HG02798 (cell line): ENCODE data around the gene MGP.
A peak's percentile ranks its signal among the peaks of the same experiment; 100 is the strongest.

Experiments
- ATAC-seq: cut with Tn5 transposase; IDR thresholded peaks from one replicate; pipeline ENCODE4 v1.9.1; 2021; ENCODE audit warnings: mild to moderate bottlenecking; ENCODE audit not compliant: unreplicated experiment, poor library complexity

Gene MGP

DNA sequence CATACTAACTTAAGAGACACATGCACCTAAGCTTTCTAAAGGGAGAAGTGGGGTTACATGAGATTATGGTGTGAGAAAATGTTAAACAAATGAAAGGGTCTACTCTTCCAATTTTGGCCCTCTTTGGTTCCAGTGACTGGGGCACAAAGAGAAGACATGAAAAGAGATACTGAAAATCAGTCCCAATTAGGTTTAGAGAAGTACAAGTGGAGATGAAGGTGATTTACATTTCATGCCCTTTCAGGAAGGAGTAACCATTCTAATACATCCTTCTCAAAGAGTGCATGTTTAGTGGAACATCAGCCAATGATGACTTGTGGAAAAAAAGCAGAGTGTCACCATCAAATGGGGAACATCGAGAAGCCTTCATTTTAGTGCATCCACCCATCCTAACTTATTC, 14.4 kb downstream of the MGP start:
- ATAC-seq, result no peak

DNA sequence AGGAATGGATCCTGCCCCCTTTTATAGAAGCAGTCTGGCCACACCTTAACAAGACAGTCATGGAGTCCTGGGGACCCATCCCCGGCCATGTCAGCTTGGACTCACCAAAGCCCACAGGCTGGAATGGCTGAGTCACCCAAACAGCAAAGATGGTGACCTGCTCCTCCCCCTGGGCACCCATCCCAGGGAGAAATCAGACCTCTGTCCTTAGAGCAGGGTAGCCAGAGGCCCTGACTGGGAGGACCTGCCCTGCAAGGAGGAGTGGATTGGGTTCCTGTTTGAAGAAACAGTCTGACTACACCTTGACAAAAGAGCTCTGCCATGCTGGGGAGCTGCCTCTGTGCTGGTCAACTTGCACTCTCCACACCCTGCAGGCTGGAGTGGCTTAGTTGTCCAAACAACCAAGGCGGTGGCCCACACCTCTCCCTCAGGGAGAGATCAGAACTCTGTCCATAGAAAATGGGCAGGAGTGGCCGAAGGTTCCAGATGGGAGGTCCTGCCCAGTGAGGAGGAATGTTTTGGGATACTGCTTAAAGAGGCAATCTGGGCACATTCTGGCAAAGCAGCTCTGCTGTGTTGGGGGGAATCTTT, 16.6 kb downstream of the MGP start:
- no peak for ATAC-seq

DNA sequence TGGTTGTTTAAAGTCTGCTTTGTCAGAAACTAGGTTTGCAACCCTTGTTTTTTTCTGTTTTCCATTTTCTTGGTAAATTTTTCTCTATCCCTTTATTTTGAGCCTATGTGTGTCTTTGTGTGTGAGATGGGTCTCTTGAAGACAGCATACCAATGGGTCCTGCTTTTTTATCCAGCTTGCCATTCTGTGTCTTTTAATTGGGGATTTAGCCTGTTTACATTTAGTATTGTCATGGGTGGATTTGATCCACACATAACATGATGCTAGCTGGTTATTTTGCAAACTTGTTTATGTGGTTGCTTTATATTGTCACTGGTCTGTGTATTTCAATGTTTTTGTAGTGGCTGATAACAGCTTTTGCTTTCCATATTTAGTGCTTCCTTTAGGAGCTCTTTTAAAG, 25.2 kb downstream of the MGP start:
- ATAC-seq, result no peak

DNA sequence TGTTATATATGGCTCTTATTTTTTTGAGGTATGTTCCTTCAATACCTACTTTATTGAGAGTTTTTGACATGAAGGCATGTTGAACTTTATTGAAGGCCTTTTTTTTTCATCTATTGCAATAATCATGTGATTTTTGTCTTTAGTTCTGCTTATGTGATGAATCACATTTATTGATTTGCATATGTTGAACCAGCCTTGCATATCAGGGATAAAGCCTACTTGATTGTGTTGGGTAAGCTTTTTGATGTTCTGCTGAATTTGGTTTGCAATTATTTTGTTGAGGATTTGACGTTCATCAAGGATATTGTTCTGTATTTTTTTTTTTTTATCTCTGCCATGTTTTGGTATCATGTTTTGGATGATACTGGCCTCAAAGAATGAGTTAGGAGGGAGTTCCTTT, 27.1 kb downstream of the MGP start:
- ATAC-seq, result no peak

DNA sequence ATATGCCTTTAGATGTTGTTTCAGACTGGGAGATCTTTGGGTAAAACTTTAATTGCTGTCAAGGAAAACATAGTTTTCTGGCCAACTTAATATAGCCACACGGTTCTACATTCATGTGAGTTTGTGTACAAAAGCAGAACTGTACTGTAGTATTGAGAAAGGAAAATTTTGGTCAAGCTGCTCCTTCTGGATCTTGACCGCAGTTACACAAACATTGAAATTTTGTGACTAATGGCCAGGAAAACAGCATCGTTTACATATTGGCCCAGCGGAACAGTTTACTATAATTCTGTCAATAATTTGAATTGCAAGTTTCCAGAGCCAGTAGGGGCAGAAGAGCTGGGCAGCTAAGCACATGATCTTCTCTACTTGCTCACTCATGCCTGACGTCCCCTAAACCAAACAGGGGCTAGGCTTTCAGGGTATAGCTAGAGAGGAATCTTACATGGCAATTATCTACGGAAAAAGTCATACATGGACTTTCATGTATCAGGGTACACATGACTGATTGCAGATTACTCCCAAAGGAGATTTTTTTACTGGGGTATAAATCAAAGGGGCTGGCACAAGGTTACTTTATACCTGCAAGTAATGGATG, 31.0 kb downstream of the MGP start:
- peak; percentile 56 for ATAC-seq

DNA sequence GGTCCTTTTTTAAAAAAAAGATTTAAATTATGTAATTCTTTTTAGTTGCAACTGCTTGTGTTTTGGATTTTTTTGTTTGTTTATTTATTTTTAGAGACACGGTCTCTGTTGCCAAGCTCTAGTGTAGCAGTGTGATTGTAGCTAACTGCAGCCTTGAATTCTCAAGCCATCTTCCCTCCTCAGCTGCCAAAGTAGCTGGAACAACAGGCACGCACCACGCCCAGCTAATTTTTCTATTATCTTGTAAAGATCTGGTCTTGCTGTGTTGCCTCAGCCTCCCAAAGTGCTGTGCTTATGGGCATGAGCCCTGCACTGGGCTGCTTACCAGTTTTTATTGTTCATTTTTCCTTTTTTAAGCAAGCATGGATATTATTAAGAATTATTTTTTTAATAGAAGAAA, 31.7 kb downstream of the MGP start:
- ATAC-seq, result no peak

DNA sequence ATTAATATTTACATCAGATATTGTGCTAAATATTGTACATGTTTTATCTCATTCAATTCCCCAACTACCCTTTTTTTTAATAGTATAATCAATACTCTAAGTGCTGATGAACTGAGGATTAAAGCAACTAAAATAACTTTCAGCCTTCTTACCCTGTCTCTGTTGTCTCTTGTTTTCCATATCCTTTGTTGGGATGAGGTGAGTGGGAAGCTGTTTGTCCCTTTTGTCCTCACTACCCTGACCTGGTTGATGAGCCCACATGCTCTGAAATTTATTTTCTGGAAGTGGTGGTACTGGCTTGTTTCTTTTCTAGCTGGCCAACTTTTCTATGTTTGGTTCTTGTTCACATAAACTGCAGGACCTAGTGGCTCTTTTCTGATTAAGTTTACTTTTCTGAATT, 32.8 kb downstream of the MGP start:
- ATAC-seq, result no peak

DNA sequence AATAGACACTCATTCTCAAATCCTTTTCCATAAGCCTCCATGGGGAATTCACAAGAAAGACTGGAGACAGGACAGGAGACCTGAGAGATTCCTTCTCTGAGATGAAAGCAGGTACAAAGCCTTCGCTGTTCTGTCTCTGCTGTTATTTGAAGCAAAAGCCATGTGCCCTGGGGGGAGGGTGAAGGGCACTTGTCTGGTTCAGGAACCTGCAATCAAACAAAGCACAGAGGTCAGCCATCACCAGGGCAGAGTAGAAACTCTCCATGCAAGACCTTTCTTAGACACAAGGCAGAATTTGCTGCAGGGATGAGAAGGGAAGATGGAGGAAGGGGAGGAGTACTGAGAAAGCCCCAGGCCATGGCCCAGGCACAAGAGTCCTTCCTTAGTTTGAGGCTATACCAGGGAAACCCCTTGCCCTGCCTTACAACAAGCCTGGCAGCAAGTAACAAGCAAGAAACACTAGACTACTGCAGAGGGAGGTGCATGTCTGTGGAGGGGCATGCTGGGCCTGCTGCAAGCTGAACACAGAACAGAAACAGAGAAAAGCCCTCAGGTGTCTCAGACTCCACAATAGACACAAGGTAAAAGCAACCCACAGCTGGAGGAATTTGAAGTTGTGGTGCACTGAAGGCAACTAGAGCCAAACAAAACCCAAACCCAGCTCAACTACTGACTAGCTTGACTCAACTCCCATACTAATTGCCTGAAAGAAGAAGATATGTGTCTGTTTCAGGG, 34.6 kb downstream of the MGP start:
- peak; percentile 86 for ATAC-seq

DNA sequence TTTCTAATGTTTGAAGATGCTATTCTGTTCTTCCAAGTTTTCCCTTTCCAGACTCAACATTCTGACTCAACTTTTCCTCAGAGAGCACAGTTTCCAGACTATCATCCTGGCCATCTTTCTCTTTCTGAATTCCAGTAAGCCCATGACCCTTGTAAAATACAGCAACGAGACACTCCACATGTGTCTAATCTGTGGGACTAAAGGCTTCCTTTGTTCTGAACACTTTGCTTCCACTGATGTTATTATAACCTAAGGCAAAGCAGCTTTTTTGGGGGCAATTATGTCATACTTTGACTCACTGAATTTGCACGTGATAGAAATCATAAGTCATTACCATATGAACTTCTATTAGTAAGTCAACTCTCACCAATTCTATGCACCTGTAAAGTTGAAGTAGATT, 36.0 kb downstream of the MGP start:
- no peak for ATAC-seq

DNA sequence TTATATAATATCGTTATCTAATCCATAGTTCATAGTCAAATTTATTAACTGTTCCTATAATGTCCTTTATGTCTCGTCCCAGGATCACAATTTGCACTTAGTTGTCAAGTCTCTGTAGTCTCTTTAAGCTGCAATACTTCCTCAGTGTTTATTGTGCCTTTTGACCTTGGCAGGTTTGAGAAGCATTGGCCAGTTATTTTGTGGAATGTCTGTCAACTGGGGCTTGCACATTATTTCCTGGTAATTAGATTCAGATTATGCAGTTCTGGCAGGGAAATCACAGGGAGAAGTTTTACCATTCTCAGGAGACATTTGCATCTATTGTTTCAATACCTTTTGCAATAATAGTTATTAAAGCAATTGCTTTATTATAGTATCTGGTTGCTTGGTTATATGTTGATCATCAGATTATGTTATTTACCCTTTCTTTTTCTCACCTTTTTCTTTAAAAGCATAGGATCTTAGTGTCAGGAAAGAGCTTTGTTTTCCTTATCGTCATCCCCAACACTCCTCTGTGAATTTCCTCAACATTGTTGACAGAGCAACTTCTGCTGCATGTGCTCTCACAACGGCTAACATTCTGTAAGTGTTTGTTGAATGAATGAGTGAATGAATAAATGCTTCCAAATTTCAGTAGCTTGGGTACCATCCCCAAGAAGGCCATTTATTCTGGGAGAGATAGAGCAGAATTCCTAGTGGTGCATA, 38.6 kb downstream of the MGP start:
- no peak for ATAC-seq

DNA sequence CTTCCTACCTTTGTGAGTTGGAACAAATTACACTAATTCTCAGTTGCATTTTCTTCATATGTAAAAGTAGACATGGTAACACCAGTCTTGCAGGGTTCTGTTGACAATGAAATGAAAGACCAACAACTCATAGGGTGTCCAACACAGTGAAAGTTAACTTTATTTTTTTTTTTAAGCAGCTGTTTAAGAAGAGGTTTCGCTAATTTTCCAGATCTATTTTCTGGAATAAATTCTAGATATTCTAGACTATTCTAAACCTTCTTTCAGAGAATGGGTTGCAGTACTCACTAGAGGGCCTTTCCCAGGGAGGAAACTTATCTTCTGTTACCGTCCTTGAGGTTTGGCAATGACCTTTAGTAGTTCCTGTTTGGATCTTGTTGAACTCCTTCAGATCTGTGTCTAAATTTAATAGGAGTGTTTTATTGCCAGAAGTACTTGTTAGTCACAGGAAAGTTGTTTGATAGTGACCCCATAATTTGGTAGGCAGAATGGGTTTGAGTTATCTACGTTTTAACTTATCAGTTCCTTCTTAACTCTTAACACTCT, 39.5 kb downstream of the MGP start:
- no peak for ATAC-seq

DNA sequence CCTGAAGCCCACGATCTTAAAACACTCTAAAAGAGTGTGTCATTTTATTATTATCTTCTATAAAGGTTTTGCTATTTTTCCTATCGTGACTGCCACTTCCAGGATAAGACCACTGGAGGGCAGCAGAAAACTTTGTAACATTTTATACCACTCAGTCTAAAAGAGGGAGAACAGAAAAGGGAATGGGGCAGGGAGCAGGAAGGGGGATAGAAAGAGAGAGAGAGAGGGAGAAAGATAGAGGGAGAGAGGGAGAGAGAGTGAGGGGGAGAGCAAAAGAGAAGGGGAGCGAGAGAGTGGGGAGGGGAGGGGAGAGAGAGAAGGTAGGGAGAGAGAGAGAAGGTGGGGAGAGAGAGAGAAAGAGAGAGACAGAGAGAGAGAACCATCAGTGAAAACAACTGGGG, 40.3 kb downstream of the MGP start:
- ATAC-seq, result peak; percentile 51

DNA sequence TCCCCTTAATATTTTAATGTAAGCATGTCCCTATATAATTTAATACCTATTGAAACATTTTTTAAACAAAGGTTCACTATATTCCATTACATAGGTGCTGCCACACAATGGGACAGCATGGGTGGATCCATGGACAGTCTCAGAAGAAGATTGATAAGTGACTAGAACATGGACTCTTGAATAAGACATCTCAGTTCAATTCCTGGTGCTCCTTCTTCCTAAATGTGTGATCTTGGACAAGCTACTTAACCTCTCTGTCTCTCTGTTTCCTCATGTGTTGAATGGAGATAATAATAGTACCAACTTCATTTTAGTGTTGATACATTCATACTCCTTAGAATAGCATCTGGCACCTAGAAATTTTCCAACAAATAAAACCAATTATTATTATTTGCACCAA, 41.3 kb downstream of the MGP start:
- no peak for ATAC-seq

DNA sequence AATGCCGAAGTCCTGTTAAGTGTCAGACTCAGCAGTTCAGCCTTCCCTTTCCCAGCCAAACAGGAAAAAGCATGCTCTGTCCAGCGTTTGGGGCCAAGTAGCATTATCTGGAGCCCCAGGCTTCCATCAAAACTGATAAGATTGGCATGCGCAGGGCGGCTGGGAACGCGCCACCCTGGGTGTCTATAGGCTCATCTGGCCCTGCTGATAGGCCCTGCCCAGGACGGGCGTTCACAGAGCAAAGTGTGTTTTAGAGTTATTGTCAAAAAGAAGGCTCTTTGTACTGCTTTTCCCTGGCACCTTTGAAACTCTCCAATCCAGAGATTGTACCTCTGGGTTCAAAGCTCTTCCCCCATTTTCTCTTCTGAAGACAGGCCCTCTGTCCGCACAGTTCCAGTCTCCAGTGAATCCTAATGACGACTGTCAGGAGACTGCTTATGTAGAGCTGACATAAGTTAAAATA, 42.2 kb downstream of the MGP start, which contains the start of gene ART4:
TSS of gene ART4 (minus strand) at position 102 of the 463 bp plus-strand sequence. CDS start 413 bp downstream, outside the sequence.
- no peak for ATAC-seq

DNA sequence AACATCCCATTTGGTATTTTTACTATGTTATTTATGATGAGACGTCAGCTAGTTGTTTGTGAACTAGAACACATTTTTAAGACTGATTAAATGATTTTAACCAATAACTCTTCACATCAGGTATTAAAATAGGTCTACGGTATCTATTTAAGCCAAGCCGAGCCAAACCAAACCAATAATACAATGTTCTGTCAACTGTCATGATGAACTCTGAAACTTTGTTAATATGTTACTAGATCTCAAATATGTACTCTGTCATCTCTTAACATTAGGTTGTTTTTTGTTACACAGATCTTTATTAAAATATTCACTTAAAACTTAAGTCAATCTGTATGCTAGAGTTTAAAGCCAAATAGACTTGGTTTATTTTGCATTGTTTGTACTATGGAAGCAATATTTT, 43.3 kb downstream of the MGP start:
- no peak for ATAC-seq

DNA sequence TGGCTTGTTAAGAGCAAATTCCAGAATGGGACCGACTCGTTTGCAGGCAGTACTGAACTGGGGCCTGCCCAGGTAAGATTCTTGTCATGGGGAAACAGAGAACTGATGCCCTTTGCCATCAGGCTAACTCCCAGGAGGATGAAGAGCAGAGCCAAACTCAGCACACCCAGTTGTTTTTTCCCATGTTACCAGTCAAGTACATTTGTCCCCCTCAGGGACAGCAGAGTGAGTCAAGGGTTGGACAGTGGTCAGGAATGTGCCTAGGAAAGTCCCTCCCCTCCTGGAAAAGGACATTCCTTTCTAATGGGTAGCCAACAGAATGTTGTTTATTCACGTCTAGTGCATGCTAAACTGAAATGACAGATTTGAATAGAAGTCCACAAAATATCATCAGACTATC, 43.9 kb downstream of the MGP start:
- no peak for ATAC-seq

DNA sequence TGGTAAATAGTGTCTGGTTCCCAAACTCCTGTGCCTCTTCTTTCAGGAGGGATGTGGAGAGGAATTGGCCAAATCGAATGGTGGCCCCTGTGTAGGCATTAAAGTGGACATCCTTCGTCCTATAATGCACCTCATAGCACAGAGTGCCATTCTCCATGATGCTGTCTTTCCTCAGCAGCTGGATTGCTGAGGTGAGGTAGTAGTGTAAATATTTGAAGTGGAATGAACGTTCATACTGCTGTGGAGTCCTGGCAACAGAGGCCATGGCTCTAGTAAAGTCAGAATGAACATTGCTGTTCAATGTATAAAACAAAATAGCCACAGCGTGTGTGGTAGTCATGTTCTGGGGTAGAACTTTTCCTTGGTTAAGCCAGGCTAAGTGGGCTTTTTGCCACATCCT, 45.0 kb downstream of the MGP start:
- ATAC-seq, result no peak

DNA sequence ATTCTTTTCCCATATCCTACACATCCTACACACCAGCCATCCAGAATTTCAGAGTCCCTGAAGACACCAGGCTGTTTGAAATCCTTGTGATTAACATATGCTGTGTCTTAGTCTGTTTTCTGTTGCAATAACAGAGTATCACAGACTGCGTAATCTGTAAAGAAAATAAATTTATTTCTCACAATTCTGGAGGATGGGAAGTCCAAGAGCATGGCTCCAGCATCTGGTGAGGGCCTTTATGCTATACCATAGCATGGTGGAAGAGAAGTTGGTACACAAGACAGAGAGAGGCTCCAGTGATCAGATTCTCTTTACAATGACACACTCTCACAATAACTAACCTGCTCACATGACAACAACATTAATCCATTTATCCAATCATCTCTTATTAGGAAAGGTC, 46.4 kb downstream of the MGP start:
- no peak for ATAC-seq

DNA sequence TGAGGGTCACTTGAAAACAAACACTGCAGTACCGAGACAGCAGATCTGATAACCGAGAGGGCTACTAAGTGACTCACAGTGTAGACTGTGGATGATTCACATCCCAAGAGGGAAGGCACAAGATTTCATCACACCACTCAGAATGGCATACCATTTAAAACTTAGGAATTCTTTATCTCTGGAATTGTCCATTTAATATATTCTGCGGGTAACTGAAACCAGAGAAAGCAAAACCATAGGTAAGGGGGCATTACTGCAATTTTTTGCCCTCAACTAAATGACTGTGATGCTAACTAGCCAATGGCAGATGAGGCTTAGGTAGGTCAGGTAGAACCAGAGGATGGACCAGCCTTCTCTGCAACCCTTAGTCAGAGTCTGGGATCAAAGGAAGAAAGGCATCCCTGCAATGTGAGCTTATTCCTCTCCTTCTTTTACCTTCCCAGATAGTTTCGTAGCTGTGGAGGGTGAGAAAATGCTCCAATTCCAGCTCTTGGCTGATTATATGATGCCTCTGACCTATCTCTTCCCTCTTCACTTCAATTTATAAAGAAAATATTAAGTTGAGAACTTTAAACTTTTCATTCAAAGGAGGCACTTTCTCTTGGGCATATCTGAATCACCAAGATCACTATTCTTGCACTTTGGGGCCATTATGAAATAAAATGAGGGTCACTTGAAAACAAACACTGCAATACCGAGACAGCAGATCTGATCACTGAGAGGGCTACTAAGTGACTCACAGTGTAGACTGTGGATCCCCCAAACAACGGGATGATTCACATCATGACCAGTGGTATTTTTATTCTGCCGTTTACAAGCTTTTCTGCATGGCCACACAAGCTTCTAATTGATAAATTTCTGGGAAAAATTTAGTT, 49.1 kb downstream of the MGP start:
- no peak for ATAC-seq

DNA sequence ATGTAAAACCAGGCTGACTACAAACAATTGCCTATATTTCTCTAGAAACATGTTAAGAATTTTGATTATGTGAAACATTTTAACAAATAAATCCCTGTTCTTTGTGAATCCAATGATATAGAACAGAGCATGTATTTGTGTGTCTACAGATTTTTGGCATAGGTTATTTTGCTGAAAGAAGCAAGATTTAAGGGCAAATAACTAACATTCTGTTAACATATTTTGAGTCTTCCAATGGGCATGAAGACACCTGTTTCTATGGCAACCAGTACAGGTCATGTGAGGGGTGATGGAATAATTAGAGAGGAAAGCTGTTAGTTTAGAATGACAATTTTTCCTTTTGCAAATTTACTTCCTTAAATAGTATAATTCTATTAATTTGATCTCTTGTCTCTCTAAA, 51.1 kb downstream of the MGP start:
- ATAC-seq, result no peak
